ENCODE results near the gene CSTF2. TPM values are rescaled to one million over a fixed set of nuclear protein-coding genes. Genes with fewer than 3 reads are reported as not detected.
"Not testable (repeated sequence)": the region's sequence is repeated elsewhere in the genome, so short reads cannot be mapped to it uniquely, and the experiment has no call there.

The CSTF2 gene
- total RNA-seq (2021) (39.2 and 41.3 TPM in 2 replicates), Bru-seq, nascent RNA (percentile 78 among the genes with signal in this experiment), BruChase-seq, experiment 1, labeled RNA remaining after a 2-hour chase (percentile 69 among the genes with signal in this experiment), BruChase-seq, experiment 2, labeled RNA remaining after a 6-hour chase (percentile 77 among the genes with signal in this experiment)
- long read RNA-seq, transcript CSTF2-201 (14 exons, 1,958 nt) = major isoform, 110 of 138 reads
- long read RNA-seq, partial matches to known transcripts = 10 of 138 reads
- long read RNA-seq, other reads (novel, unspliced or antisense) = 18 of 138 reads

GRCh38 chrX:100819837-100820666 lies at the start of gene CSTF2:
CSTF2 (plus strand) TSS chrX:100820391; CDS start chrX:100820417, 26 bp downstream.
- peak within 1 kb of the TSS; percentile 66 for H3K27ac ChIP-seq (ENCODE audit: low read depth, low read length, poor library complexity, severe bottlenecking)
- TF ChIP-seq EZH2 (IDR thresholded peaks at IDR 0.05; ENCODE audit: borderline replicate concordance, low read depth, low read length, poor library complexity, severe bottlenecking) (no peak), CTCF (conservative IDR thresholded peaks at IDR 0.05; ENCODE audit: low read depth, low read length) (0 out of 2 replicates have a peak, but pooled peaks have one; percentile 23)
- intact Hi-C loops (cut with micrococcal nuclease; ENCODE audit: unreplicated experiment) = no loop called here
- no peaks in the 10 kb centered on the region for H3K4me1 ChIP-seq (ENCODE audit: insufficient read depth, low read length, poor library complexity, severe bottlenecking)
- DNase-seq (ENCODE audit: low spot score) = peak; percentile 90
- ChIA-PET POLR2A (ENCODE audit: low non-redundant PET) (no interaction called here), CTCF (no interaction called here)
- H3K27me3 ChIP-seq (replicated peaks; ENCODE audit: insufficient read depth, low read depth, low read length, poor library complexity) = peaks cover 14% of the 10 kb centered on the region
- peaks cover 11% of the 10 kb centered on the region for H3K36me3 ChIP-seq (ENCODE audit: insufficient read depth, low read length, poor library complexity, severe bottlenecking)
- H3K4me3 ChIP-seq (ENCODE audit: low read depth, low read length, poor library complexity, severe bottlenecking) = peak within 1 kb of the TSS; percentile 62
- BruUV-seq (replicated peaks) = no TSS peak
- H3K9me3 ChIP-seq (ENCODE audit: low read depth, low read length, poor library complexity, severe bottlenecking) = no peaks in the 10 kb centered on the region

GRCh38 chrX:100796371-100796770 lies 23.8 kb upstream of the CSTF2 start:
- intact Hi-C loops (cut with micrococcal nuclease; ENCODE audit: unreplicated experiment); CTCF ChIA-PET: not testable (repeated sequence)

GRCh38 chrX:100797359-100797758 lies 22.8 kb upstream of the CSTF2 start:
- TF ChIP-seq CTCF (conservative IDR thresholded peaks at IDR 0.05; ENCODE audit: low read depth, low read length) (no peak), EZH2 (IDR thresholded peaks at IDR 0.05; ENCODE audit: borderline replicate concordance, low read depth, low read length, poor library complexity, severe bottlenecking) (no peak)
- no TSS peak for BruUV-seq (replicated peaks)
- H3K27me3 ChIP-seq (replicated peaks; ENCODE audit: insufficient read depth, low read depth, low read length, poor library complexity) = no peaks in the 10 kb centered on the region
- H3K4me3 ChIP-seq (ENCODE audit: low read depth, low read length, poor library complexity, severe bottlenecking) = no peak overlapping the region
- no peaks in the 10 kb centered on the region for H3K36me3 ChIP-seq (ENCODE audit: insufficient read depth, low read length, poor library complexity, severe bottlenecking)
- no peak for DNase-seq (ENCODE audit: low spot score)
- H3K4me1 ChIP-seq (ENCODE audit: insufficient read depth, low read length, poor library complexity, severe bottlenecking) = no peaks in the 10 kb centered on the region
- CTCF ChIA-PET = no interaction called here
- H3K27ac ChIP-seq (ENCODE audit: low read depth, low read length, poor library complexity, severe bottlenecking) = no peak overlapping the region
- H3K9me3 ChIP-seq (ENCODE audit: low read depth, low read length, poor library complexity, severe bottlenecking) = no peaks in the 10 kb centered on the region
- intact Hi-C loops (cut with micrococcal nuclease; ENCODE audit: unreplicated experiment) = no loop called here
- POLR2A ChIA-PET (ENCODE audit: low non-redundant PET) = no interaction called here

More at GRCh38 chrX:100796371-100796770, 23.8 kb upstream of the CSTF2 start:
- DNase-seq (ENCODE audit: low spot score); H3K9me3 ChIP-seq (ENCODE audit: low read depth, low read length, poor library complexity, severe bottlenecking); POLR2A ChIA-PET (ENCODE audit: low non-redundant PET); H3K27me3 ChIP-seq (replicated peaks; ENCODE audit: insufficient read depth, low read depth, low read length, poor library complexity); H3K36me3 ChIP-seq (ENCODE audit: insufficient read depth, low read length, poor library complexity, severe bottlenecking); H3K4me3 ChIP-seq (ENCODE audit: low read depth, low read length, poor library complexity, severe bottlenecking); BruUV-seq (replicated peaks); H3K27ac ChIP-seq (ENCODE audit: low read depth, low read length, poor library complexity, severe bottlenecking); H3K4me1 ChIP-seq (ENCODE audit: insufficient read depth, low read length, poor library complexity, severe bottlenecking): not testable (repeated sequence)

Data from A673 (cell line).